HL-60 (cell line): ENCODE results near the gene PACS1.

Source experiments
- GABPA ChIP-seq: IDR thresholded peaks from 2 replicates; pipeline ENCODE4 v1.6.1; 2012; ENCODE audit warnings: low read depth
- TF ChIP-seq, protein P1 (sequence below): IDR thresholded peaks from one replicate; pipeline ENCODE4 v1.5.1; 2011; ENCODE audit warnings: low read length, control low read depth, inconsistent platforms; ENCODE audit not compliant: insufficient read depth
- TF ChIP-seq, protein P2 (sequence below): IDR thresholded peaks from 2 replicates; pipeline ENCODE4 v1.6.1; 2012; ENCODE audit warnings: low read depth; ENCODE audit not compliant: insufficient replicate concordance

DNA sequence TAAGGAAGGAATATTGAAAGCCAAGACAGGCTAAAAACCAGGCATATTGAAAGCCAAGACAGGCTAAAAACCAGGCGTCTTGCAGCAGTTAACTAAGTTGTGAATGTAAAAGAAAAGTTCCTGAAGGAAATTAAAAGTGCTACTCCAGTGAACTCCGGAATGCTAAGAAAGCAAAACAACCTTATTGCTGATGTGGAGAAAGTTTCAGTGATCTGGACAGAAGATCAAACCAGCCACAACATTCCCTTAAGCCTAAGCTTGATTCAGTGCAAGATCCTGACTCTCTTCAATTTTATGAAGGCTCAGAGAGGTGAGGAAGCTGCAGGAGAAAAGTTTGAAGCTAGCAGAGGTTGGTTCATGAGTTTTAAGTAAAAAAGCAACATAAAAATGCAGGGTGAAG is 51.4 kb downstream of the PACS1 start:
- no peak for TF ChIP-seq GABPA
- TF ChIP-seq, protein P1, sequence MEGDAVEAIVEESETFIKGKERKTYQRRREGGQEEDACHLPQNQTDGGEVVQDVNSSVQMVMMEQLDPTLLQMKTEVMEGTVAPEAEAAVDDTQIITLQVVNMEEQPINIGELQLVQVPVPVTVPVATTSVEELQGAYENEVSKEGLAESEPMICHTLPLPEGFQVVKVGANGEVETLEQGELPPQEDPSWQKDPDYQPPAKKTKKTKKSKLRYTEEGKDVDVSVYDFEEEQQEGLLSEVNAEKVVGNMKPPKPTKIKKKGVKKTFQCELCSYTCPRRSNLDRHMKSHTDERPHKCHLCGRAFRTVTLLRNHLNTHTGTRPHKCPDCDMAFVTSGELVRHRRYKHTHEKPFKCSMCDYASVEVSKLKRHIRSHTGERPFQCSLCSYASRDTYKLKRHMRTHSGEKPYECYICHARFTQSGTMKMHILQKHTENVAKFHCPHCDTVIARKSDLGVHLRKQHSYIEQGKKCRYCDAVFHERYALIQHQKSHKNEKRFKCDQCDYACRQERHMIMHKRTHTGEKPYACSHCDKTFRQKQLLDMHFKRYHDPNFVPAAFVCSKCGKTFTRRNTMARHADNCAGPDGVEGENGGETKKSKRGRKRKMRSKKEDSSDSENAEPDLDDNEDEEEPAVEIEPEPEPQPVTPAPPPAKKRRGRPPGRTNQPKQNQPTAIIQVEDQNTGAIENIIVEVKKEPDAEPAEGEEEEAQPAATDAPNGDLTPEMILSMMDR: no peak
- TF ChIP-seq, protein P2, sequence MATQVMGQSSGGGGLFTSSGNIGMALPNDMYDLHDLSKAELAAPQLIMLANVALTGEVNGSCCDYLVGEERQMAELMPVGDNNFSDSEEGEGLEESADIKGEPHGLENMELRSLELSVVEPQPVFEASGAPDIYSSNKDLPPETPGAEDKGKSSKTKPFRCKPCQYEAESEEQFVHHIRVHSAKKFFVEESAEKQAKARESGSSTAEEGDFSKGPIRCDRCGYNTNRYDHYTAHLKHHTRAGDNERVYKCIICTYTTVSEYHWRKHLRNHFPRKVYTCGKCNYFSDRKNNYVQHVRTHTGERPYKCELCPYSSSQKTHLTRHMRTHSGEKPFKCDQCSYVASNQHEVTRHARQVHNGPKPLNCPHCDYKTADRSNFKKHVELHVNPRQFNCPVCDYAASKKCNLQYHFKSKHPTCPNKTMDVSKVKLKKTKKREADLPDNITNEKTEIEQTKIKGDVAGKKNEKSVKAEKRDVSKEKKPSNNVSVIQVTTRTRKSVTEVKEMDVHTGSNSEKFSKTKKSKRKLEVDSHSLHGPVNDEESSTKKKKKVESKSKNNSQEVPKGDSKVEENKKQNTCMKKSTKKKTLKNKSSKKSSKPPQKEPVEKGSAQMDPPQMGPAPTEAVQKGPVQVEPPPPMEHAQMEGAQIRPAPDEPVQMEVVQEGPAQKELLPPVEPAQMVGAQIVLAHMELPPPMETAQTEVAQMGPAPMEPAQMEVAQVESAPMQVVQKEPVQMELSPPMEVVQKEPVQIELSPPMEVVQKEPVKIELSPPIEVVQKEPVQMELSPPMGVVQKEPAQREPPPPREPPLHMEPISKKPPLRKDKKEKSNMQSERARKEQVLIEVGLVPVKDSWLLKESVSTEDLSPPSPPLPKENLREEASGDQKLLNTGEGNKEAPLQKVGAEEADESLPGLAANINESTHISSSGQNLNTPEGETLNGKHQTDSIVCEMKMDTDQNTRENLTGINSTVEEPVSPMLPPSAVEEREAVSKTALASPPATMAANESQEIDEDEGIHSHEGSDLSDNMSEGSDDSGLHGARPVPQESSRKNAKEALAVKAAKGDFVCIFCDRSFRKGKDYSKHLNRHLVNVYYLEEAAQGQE: no peak
